HepG2 (cell line): Measurements from ENCODE around the gene SLIT3. TPM values are rescaled to one million over a fixed set of nuclear protein-coding genes. Genes with fewer than 3 reads are reported as not detected.

ENCODE experiments used
- ATAC-seq: fragments of 200-7000 bp; cut with Tn5 transposase; 3 replicates; pipeline ENCODE4 v1.9.1; 2020; ENCODE audit warnings: mild to moderate bottlenecking, moderate library complexity
- BruUV-seq: library from RNA; stranded (reverse); fragments of 400-500 nt; replicated peaks from 2 replicates; lab custom pipeline; 2021; lab: Mats Ljungman, UMichigan
- CTCF ChIA-PET: fragments of 300-600 bp; formaldehyde crosslinking; extraction: SDS; loops from one replicate; lab custom pipeline; 2021; ENCODE audit warnings: low total read pairs, inconsistent platforms, low intra/inter-chr PET ratio; lab: Yijun Ruan, JAX
- POLR2A ChIA-PET: fragments of 350-600 bp; sonication (Branson Sonifier 250); formaldehyde crosslinking; loops from one replicate; lab custom pipeline; 2020; ENCODE audit warnings: antibody characterized with exemption, inconsistent platforms; lab: Yijun Ruan, JAX
- DNase-seq: peaks from one replicate; pipeline ENCODE4 v3.0.0-alpha.2; 2015; ENCODE audit warnings: low spot score
- FAIRE-seq: peaks from 3 replicates; lab custom pipeline; 2011; peaks lifted over from hg19 to GRCh38; lab: Jason Lieb, UNC
- H2AFZ ChIP-seq: one replicate; pipeline ENCODE4 v1.6.1; 2011; ENCODE audit warnings: low read length, inconsistent platforms
- H3K27ac ChIP-seq: fragments of 300-600 bp; 3 replicates; pipeline ENCODE4 v1.8.0; 2011; ENCODE audit warnings: mixed run types, mild to moderate bottlenecking, mixed read lengths, low read length, inconsistent platforms; ENCODE audit not compliant: insufficient read depth; ENCODE audit errors: extremely low read length
- H3K27me3 ChIP-seq, 2 experiments: fragments of 200-600 bp in 1 of 2; 2 replicates in 1 of 2; 3 replicates in 1 of 2; pipeline versions ENCODE4 v1.6.0 to v1.8.0; 2011; ENCODE audit warnings: low read length in 2 of 2, mild to moderate bottlenecking in 2 of 2, moderate library complexity in 2 of 2, inconsistent platforms in 1 of 2; ENCODE audit not compliant: insufficient read depth in 2 of 2, control insufficient read depth in 1 of 2
- H3K36me3 ChIP-seq, 2 experiments: fragments of 200-600 bp in 1 of 2; replicated peaks in 1 of 2; 2 replicates in 1 of 2; 3 replicates in 1 of 2; pipeline versions ENCODE4 v1.5.1 to v1.8.0; 2011; ENCODE audit warnings: low read length in 2 of 2, inconsistent platforms in 1 of 2; ENCODE audit not compliant: insufficient read depth in 2 of 2, control insufficient read depth in 1 of 2
- H3K4me1 ChIP-seq: 2 replicates; pipeline ENCODE4 v1.5.1; 2012; ENCODE audit warnings: low read length, inconsistent platforms; ENCODE audit not compliant: insufficient read depth
- H3K4me2 ChIP-seq: 2 replicates; pipeline ENCODE4 v1.6.0; 2011; ENCODE audit warnings: low read depth, low read length, inconsistent platforms
- H3K4me3 ChIP-seq, 3 experiments: fragments of 200-600 bp in 1 of 3; sonication (generic), shearing (Covaris generic) in 1 of 3; replicated peaks in 1 of 3; 2 replicates each; pipeline ENCODE4 v1.5.1; 2011 to 2016; ENCODE audit warnings: low read length in 3 of 3, inconsistent platforms in 2 of 3, low read depth in 2 of 3, mild to moderate bottlenecking in 2 of 3, control low read depth in 1 of 3, mixed read lengths in 1 of 3; ENCODE audit not compliant: insufficient read depth in 1 of 3
- H3K79me2 ChIP-seq: one replicate; pipeline ENCODE4 v1.6.1; 2011; ENCODE audit warnings: low read length, inconsistent platforms; ENCODE audit not compliant: insufficient read depth
- H3K9ac ChIP-seq: 2 replicates; pipeline ENCODE4 v1.6.0; 2011; ENCODE audit warnings: mild to moderate bottlenecking, low read depth, low read length, inconsistent platforms; ENCODE audit not compliant: insufficient read depth
- H3K9me3 ChIP-seq: 2 replicates; pipeline ENCODE4 v1.5.1; 2012; ENCODE audit warnings: mild to moderate bottlenecking, low read length
- H4K20me1 ChIP-seq: 2 replicates; pipeline ENCODE4 v1.6.0; 2011; ENCODE audit warnings: inconsistent platforms, mild to moderate bottlenecking, low read length, moderate library complexity; ENCODE audit not compliant: insufficient read depth
- MATR3 ChIP-seq: sonication (generic); formaldehyde crosslinking; IDR thresholded peaks from 2 replicates; pipeline ENCODE4 v1.4.0; 2020; ENCODE audit warnings: missing genetic modification reagents
- ZFY ChIP-seq: sonication (generic); formaldehyde crosslinking; IDR thresholded peaks from 2 replicates; pipeline ENCODE4 v1.4.0; 2020; ENCODE audit warnings: missing genetic modification reagents
- ZNF549 ChIP-seq: sonication (generic); formaldehyde crosslinking; IDR thresholded peaks from 2 replicates; pipeline ENCODE4 v1.5.0; 2020; ENCODE audit warnings: missing genetic modification reagents
- ZNF878 ChIP-seq: sonication (generic); formaldehyde crosslinking; IDR thresholded peaks from 2 replicates; pipeline ENCODE4 v1.8.1; 2023; ENCODE audit warnings: mild to moderate bottlenecking, missing genetic modification reagents, moderate library complexity
- WGBS: methylation state at CpG from one replicate; pipeline ENCODE4 v1.1.6; 2017; ENCODE audit warnings: low lambda C conversion rate; 5-methylcytosine and 5-hydroxymethylcytosine counted together
- in situ Hi-C: cut with HindIII; loops from 2 replicates; pipeline ENCODE4 v1.10.0; 2017; ENCODE audit warnings: low pct_unique_long_range_greater_than_20kb; ENCODE audit not compliant: extremely low pct_ligation_motif_present
- intact Hi-C: fragments of 100-400 bp; cut with micrococcal nuclease; formaldehyde crosslinking; loops from one replicate; pipeline ENCODE4 v1.10.0; 2022; ENCODE audit not compliant: unreplicated experiment
- polyA plus RNA-seq, 8 experiments: library from polyadenylated mRNA; depleted of rRNA in 3 of 8; stranded (reverse) in 7 of 8; unstranded in 1 of 8; fragments of >200 nt; fragmentation: Illumina TruSeq in 4 of 8; extraction: Trizol in 4 of 8; gene quantifications; 2 replicates each; pipeline versions ENCODE4 v1.2.1 to v1.2.3, GENCODE V29; 2011 to 2016; ENCODE audit warnings: low read depth in 4 of 8, missing spikeins in 1 of 8, mixed read lengths in 1 of 8; ENCODE audit not compliant: insufficient read depth in 1 of 8
- total RNA-seq, 5 experiments: library from RNA; depleted of rRNA; stranded (reverse); fragments of >200 nt; fragmentation: Illumina TruSeq; extraction: Trizol; gene quantifications; 2 replicates each; pipeline ENCODE4 v1.2.3, GENCODE V29; 2016; ENCODE audit warnings: low read depth in 1 of 5
- TF ChIP-seq, protein P1 (sequence below): IDR thresholded peaks from 2 replicates; pipeline ENCODE4 v1.6.1; 2016
- TF ChIP-seq, protein P2 (sequence below): sonication (generic); formaldehyde crosslinking; IDR thresholded peaks from 2 replicates; pipeline ENCODE4 v1.8.1; 2022; ENCODE audit warnings: low read depth, mild to moderate bottlenecking, missing genetic modification reagents

SLIT3 gene
- total and polyA plus RNA-seq, 2 of the 13 experiments (the other 11 are each of a cell fraction or from before 2014, with no cell fraction given), result not detected

DNA sequence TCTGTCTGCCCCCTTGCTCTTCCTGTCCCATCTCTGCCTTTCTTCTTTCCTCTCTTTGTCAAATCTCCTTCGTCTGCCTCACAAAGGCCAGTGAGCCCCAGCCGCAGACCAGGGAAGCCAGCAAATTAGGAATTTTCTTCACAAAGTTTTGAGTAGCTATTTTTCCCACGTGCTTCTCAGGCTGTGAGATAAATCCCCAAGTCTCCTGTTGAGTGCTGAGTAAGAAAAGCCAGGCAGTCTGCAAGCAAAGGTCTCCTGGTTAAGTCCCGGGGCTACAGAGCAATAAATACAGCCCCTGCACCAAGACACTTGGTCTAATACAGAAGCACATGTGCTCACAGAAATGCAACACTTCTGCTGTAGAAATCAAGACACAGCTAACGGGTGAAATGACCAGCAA, 284.9 kb downstream of the SLIT3 start:
- no peak for DNase-seq
- Histone ChIP-seq H3K4me3 (no peak overlapping the region), H3K27me3 (peaks cover 0 to 33% of the 10 kb centered on the region in 2 experiments; a peak in 2 of 5 replicates), H3K9ac (no peak overlapping the region), H3K36me3 (no peaks in the 10 kb centered on the region), H3K9me3 (no peaks in the 10 kb centered on the region), H3K27ac (no peak overlapping the region), H3K4me1 (no peaks in the 10 kb centered on the region), H3K79me2 (no peaks in the 10 kb centered on the region), H3K4me2 (no peak overlapping the region), H2AFZ (no peak overlapping the region), H4K20me1 (no peaks in the 10 kb centered on the region)
- in situ Hi-C loops, result no loop called here
- CTCF ChIA-PET, result no interaction called here
- TF ChIP-seq ZFY (CRISPR knock-in tag) (no peak), ZNF878 (CRISPR knock-in tag) (no peak), ZNF549 (no peak), MATR3 (CRISPR knock-in tag) (no peak)
- TF ChIP-seq, protein P1, sequence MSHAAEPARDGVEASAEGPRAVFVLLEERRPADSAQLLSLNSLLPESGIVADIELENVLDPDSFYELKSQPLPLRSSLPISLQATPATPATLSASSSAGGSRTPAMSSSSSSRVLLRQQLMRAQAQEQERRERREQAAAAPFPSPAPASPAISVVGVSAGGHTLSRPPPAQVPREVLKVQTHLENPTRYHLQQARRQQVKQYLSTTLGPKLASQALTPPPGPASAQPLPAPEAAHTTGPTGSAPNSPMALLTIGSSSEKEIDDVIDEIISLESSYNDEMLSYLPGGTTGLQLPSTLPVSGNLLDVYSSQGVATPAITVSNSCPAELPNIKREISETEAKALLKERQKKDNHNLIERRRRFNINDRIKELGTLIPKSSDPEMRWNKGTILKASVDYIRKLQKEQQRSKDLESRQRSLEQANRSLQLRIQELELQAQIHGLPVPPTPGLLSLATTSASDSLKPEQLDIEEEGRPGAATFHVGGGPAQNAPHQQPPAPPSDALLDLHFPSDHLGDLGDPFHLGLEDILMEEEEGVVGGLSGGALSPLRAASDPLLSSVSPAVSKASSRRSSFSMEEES (CRISPR knock-in tag), result no peak
- TF ChIP-seq, protein P2, sequence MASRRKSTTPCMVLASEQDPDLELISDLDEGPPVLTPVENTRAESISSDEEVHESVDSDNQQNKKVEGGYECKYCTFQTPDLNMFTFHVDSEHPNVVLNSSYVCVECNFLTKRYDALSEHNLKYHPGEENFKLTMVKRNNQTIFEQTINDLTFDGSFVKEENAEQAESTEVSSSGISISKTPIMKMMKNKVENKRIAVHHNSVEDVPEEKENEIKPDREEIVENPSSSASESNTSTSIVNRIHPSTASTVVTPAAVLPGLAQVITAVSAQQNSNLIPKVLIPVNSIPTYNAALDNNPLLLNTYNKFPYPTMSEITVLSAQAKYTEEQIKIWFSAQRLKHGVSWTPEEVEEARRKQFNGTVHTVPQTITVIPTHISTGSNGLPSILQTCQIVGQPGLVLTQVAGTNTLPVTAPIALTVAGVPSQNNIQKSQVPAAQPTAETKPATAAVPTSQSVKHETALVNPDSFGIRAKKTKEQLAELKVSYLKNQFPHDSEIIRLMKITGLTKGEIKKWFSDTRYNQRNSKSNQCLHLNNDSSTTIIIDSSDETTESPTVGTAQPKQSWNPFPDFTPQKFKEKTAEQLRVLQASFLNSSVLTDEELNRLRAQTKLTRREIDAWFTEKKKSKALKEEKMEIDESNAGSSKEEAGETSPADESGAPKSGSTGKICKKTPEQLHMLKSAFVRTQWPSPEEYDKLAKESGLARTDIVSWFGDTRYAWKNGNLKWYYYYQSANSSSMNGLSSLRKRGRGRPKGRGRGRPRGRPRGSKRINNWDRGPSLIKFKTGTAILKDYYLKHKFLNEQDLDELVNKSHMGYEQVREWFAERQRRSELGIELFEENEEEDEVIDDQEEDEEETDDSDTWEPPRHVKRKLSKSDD (CRISPR knock-in tag), result no peak
- POLR2A ChIA-PET, result no interaction called here
- 0% methylated on average over 5 of the region's 5 CpGs for WGBS
- no peak for ATAC-seq
- FAIRE-seq, result no peak
- intact Hi-C loops, result no loop called here
- no TSS peak for BruUV-seq
